CD4-positive, alpha-beta T cell treated with Interleukin-15 for 4 hours (primary cell): ENCODE results near the gene PAN2.
"Not testable (repeated sequence)": the region's sequence is repeated elsewhere in the genome, so short reads cannot be mapped to it uniquely, and the experiment has no call there.

Experiments used
- DNase-seq: peaks from one replicate; pipeline ENCODE4 v3.0.0-alpha.2; 2020; ENCODE audit warnings: low spot score

PAN2 gene

DNA sequence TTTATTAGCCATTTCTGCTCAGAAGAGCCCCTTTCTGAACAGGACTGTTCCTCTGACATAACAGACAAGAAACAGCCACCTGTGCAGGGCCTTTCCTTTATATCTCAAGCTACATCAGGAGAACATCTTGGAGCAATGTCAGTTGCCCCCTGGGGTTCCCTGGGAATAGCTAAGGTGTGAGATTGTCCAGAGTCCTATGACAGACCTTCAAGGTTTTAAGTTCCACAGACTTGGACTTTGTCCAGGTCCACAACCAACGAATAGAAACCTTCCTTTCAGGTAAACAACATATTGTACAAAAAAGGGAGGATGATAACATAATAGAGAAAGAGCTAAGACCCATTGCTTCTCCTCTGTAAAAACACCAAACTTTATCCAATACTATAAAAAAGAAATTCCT, 7.8 kb upstream of the PAN2 start:
- DNase-seq: no peak

DNA sequence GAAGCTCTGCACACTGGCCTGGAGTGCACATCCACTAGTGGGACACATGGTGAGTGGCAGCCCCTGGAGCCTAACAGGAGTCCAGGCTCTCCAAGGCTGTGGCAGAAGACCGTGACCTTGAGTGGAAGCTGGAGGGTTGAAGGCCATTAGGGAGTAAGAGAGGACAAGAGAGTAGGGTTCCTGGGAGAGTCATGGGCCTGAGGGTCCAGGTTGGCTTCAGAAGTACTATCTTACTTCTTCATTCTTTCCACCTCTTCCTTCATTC, 5.3 kb upstream of the PAN2 start:
- peak; percentile 2 for DNase-seq

DNA sequence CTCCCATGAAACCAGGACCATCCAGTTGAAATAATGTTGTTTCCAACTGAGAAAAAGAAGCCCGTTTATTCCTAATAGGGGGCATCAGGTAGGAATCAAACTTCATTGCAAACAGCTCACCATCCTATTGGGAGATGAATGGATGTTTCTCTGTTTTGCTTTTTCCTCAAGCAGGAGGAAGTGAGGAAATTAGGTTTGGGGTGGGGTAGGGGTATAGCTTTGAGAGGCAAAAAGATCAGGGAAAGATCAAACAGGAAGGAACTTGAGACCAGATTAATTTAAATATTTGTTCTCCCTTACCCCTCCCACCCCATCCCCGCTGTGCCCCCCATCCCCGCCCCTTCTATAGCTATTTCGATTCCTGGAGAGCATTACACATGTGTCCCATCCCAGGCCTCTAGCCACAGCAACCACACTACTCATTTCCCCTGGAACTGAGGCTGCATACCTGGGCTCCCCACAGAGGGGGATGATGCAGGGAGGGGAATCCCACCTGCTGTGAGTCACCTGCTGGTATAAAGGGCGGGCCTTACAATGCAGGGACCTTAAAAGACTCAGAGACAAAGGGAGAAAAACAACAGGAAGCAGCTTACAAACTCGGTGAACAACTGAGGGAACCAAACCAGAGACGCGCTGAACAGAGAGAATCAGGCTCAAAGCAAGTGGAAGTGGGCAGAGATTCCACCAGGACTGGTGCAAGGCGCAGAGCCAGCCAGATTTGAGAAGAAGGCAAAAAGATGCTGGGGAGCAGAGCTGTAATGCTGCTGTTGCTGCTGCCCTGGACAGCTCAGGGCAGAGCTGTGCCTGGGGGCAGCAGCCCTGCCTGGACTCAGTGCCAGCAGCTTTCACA, 4.7 kb upstream of the PAN2 start, which contains the start of gene IL23A:
Gene IL23A, plus strand, starts transcription at position 577 of the 850 bp plus-strand sequence. Its CDS starts 161 bp downstream, at position 738.
- peak; percentile 93 for DNase-seq

DNA sequence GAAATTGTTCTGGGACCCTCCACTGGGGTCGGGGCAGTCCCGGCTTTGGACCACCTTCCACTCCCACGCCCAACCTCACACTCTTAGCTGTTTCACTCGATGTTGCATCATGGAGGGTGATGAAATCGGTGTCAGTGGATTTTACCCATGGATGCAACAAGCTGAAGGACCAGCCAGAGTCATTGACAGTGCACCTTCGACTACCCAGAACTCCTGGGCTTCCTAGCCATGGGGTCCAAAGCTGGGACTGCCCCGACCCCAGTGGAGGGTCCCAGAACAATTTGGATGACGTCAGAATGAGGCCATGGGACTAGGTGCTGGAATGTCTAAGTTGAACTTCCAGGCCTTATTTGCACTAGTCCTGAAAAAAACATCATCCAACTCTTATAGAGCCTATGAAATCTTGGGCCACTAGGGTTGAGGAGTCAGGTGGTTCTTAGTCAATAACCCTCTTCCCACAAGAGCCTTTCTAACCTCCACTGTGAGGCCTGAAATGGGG, 4.0 kb upstream of the PAN2 start:
- DNase-seq: peak; percentile 1

DNA sequence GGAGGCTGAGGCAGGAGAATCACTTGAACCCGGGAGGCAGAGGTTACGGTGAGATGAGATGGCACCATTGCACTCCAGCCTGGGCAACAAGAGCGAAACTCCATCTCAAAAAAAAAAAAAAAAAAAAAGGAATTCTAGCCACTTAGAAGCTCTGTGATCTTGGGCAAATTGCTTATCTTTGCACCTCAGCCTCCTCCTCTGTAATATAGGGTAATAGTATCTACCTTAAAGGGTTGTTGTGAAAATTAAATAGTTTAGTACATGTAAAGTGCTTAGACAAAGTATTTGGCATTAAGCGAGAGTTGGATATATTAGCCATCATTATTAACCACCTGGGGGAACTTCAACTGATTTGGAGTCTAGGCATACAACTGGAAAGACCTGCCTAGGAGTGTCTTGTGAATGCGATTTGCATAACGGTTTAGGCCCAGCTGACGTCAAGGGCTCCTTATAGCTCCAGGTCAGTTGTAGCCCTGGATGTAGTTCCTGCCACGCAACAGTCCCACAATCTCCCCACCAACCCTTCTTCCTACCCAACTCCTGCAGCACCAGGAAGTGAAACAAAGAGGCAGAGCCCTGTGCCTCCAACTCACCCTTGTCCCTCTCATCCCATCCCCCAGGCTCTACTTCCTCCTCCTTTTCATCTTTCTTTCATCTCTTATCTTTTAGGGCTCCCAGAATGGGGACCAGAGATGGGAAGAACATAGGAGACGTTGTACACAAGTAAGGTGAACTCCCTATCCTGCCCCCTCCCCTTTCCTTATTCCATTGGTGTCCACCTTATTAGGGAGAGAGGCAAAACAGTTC, 2.8 kb upstream of the PAN2 start:
- DNase-seq: no peak

DNA sequence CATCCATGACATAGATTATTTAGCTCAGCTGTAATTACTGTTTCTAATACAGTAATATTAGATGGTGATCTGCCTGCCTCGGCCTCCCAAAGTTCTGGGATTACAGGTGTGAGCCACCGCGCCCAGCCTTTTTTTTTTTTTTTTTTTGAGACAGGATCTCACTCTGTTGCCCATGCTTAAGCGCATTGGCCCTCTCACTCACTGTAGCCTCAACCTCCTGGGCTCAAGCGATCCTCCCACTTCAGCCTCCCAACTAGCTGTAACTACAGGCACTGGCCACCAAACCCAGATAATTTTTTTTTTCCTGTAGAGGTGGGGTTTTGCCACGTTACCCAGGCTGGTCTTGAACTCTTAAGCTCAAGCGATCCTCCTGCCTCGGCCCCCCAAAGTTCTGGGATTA, 1.7 kb upstream of the PAN2 start:
- not testable (repeated sequence) for DNase-seq

DNA sequence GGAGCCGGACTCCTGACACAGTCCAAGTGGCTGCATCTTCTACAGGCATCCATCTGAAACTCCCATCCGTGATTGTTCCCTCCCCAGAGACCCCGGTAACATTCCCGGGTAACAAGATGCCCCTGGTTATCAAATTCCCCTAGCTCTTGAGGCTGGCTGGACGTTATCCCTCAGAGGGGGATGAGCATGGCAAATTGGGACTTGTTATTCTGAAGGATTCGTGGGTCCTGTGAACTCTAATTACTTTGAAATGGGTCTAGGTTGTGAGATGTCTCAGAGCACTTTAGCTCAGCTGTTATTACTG, 642 bp upstream of the PAN2 start:
- no peak for DNase-seq

DNA sequence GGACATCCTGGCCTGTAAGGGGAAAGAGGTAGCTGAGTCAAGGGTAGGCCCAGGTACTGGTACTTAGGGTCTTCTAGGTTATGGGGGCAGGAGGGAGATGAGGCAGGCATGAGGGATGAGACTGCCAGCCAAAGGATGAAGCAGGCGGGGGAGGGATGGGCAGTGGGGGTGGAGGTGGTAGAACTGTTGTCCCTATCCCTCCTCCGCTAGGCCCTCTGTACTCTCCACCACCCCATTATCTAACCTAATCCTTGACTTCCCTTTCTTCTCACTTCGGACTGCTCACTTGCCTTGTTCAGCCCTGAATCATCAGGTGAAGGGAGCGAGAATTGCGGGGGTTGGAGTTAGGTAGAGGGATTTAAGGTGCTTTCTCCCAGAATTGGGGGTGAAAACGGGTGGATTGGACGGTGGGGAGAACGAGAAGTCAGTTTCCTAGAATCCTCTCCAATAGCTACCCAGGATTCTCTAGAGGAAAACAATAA, 562 bp downstream of the PAN2 start:
- DNase-seq: no peak

DNA sequence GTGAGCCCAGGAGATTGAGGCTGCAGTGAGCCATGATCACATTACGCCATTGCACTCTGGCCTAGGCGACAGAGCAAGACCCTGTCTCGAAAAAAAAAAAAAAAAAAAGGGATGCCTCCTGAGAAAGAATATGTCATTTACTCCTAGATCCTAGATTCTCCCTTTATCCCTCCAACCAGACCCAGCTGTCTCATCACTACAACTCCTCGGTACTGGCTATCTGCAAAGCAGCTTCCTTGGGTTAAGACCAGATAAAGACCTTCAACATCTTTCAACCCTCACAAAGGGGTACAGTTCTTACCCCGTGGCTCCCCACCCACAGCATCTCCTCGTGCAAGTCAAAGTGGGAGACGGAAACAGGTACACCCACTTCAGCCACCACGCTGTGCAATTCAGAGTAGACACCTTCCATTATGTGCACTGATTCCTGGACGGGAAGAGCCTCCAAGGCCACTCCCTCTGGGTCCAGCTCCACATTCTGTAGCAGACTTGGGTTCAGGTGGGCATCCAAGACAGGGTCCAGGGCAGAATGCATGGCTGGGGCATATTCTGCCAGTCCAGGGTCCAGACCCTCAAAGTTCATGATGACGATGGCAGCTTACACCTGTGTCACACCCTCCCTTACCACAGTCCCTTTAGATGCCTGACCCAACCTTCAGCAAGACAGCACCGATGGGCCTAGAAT, 1.1 kb downstream of the PAN2 start:
- DNase-seq: no peak

DNA sequence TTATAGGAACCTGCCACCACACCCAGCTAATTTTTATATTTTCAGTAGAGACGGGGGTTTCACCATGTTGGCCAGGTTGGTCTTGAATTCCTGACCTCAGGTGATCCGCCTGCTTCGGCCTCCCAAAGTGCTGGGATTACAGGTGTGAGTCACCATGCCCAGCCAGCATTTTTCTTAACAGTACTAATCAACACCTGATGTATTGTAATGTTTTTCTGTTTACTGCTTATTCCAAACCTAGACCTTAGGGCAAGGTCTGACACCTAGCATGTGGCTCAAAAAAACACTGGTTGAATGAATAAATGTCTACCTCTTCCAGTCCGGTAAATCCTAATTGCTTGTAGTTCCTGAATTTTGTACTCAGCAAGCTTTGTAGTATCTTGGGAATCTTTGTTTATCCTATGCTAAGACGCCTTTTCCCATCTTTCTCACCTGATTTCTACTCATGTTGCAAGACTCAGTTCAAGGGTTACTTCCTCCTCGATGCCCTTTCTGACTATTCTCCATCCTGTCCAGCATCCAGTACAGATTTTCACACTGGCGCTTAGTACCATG, 2.8 kb downstream of the PAN2 start:
- no peak for DNase-seq

DNA sequence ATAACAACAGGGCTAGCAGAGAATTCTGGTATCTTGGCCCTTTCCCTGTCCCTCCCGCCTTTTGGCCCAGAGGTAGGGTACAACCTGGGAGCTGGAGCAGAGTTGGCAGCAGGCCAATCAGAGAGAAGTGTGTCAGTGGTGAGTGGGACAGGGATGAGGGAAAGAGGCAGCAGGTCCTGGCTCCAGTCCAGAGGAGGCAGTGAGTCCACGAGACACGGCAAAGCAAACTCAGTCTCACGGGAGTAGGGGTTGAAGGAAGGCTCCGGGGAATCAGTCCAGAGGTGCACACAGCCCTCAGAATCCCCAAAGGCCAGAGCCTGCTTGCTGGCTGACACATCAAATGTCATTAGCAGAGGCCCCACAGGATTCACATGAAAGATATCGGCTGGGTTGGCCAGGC, 7.3 kb downstream of the PAN2 start:
- no peak for DNase-seq

DNA sequence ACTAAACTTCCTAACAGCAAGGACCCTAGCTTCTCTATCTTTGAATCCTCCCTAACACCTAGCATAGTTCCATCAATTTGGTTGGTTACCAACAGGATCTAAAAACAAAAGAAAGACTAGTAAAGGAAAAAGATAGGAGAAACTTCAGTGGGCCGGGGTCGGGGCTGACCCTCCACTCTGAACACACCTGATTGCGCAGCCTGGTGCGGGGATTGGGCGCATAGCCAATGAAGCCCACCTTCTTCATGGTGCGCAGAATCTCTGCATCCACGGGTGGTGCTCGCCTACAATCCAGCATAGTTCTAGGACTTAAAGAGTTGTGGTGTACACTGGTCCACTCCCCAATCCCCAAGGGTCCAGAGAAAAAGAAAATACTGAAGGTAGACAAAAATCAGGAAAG, 7.7 kb downstream of the PAN2 start:
- no peak for DNase-seq

DNA sequence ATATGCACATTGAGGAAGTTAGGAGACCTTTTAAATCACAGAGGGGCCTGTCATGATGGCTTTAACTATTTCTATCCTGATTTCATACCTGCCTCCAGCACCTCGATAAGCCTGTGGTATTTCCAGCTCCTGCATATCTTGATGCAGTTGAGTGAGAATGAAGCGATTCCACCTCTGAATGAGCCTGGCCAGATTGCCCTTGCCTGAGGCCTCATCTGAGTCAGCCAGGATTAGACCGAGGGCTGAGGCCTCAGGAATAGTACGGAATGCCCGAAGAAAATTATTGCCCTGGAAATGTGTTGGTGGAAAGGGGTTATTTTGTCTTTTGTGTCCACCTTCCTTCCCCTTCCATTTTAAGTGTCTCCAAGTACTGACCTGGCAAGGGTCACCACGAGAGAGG, 9.6 kb downstream of the PAN2 start:
- no peak for DNase-seq

DNA sequence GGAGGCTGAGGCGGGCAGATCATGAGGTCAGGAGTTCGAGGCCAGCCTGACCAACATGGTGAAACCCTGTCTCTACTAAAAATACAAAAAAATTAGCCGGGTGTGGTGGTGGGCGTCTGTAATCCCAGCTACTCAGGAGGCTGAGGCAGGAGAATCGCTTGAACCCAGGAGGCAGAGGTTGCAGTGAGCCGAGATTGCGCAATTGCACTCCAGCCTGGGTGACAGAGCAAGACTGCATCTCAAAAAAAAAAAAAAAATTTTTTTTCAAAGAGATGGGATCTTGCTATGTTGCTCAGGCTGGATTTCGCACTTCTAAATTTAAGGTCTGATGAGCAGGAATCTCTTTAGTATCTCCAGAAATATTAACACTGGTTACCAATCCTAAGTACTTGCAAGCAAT, 12.2 kb downstream of the PAN2 start:
- DNase-seq: not testable (repeated sequence)

DNA sequence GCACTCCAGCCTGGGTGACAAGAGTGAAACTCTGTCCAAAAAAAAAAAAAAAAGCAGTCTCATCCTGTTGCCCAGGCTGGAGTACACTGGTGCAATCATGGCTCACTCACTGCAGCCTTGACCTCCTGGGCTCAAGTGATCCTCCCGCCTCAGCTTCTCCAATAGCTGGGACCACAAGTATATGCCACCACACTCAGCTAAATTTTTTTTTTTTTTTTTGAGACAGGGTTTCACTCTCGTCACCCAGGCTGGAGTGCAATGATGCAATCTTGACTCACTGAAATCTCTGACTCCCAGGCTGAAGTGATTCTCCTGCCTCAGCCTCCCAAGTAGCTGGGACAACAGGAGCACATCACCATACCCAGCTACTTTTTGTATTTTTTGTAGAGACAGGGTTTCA, 12.8 kb downstream of the PAN2 start:
- DNase-seq: no peak

DNA sequence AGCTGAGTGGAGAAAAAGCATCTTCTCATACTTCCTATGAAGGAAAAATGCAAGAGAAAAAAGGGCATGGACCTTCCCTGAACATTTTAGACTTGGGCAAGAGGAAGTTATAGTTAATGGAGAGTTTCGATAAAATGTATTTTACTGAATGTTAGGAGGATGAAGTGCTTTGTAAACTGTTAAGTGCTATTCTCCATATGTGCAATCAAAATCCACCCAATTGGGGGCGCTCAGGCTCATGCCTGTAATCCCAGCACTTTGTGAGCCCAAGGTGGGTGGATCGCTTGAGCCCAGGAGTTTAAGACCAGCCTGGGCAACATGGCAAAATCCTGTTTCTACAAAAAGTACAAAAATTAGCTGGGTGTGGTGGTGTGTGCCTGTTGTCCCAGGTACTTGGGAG, 16.1 kb downstream of the PAN2 start:
- no peak for DNase-seq

DNA sequence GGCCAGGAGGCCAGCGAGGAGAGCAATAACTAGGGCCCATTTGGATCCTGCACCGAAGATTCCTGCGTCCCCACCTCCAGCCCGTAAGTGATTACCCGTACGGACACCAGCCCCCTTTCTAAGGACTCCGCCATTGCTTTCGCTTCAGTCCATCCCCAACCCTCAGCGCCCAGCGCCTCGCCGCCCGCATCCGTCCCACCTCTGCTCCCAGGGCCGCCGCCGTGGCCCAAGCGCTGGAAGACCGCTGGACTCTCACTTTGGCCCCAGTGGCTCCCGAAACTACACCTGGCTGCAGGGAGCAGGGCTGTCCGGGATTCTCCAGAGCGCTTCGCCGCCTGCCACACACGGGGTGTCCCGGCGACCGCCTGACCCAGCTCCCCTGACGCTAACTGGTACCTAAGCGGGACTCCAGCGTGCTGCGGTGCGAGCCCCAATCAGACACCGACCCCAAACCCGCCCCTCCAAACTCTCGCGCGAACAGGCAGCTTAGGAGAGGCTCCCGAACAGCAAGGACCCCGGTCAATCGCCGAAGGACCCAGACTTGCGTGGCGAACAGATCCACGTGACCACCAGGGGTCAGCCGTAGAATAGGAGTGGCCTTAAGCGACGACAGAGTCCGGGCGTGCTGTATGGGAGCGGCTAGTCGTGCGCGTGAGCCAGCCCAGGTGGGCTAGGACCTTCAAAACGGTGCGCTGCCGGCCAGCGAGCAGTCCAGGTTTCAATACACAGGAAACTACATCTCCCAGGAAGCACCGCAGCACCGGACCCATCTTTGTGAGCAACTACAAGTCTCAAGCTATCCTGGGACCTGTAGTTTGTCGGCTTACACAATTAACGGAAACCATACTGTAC, 18.0 kb downstream of the PAN2 start, which contains the start of gene CNPY2:
Gene CNPY2, minus strand, starts transcription at position 367 of the 852 bp plus-strand sequence. CDS start 771 bp downstream, outside the sequence.
- peak; percentile 96 for DNase-seq

DNA sequence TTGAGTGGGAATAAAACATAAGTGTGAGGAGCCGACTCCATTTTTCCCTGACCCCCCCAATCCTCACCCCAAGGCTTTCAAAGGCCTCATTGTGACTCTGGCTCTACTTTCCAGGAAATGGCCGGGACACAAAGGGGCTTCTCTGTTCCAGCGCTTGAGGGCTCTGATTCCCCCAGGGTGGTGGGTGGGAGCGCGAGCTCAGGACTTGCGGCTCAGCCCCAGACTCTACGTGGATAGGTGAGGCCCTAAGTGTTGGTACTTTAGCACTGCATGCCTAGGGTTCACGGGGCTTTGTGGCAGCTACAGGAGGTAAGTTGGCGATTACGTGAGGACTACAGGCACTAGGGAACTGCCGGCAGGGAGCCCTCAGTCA, 18.6 kb downstream of the PAN2 start:
- DNase-seq: no peak

DNA sequence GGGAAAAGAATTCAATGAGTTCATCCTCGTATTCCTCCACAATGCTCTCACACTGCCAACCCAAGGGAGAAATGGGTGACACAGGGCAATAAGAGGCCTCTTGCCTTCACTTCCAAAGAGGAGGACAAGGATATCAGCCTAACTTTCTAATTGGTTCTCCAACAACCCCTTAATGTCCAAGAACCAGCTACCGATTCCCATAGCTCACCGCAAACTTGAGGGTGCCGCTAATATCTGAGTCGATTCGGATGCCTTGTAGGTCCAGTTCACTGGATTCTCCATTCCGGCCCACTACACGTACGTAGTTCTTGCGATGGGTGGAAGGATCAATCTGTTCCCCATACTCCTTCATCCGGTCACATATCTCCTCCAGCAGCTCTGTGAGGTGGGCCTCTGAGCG, 22.8 kb downstream of the PAN2 start:
- DNase-seq: no peak

DNA sequence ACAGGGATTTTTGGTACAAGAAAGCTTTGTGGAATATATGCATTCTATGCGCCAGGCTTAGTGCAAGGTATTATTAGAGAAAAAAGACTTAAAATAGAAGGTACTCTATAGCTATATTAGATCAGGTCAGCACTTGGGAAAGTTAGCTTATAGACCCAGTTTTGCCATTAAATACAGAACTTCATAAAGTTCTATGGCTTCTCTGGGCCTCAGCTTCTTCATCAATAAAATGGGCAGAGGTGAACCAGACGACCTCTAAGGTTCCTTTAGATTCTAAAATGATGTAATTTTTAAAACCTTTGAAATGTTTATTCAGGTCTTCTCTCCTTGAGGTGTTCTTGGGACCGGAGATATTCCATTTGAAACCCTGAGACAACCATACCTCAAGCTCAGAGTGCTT, 25.1 kb downstream of the PAN2 start:
- DNase-seq: no peak

DNA sequence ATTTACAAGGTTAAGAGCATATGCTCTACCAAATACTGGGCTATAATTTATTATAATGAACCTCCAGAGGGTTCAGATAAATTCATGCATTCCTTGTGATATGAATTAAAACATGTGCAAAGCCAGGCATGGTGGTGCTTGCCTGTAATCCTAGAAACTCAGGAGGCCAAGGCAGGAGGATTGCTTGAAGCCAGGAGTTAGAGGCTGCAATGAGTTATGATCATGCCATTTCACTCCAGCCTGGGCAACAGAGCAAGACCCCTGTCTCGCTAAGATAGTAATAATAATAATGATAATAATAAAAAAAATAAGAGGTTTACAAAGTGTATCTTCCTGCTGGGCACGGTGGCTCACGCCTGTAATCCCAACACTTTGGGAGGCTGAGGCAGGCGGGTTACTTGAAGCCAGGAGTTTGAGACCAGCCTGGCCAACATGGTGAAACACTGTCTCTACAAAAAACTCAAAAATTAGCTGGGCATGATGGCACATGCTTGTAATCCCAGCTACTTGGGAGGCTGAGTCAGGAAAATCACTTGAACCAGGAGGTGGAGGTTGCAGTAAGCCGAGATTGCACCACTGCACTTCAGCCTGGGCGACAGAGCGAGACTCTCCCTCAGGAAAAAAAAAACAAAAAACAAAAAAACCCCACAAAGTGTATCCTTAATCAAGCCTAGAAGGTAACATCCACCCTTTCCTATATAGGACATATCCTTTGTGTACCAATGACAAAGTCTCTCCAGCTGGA, 26.4 kb downstream of the PAN2 start:
- no peak for DNase-seq
